NCI-H1930 (cell line): Measurements from ENCODE around the gene NCS1.

Experiments
- DNase-seq, 2 experiments: peaks; one replicate each; lab custom pipeline; 2025; lab: John Stamatoyannopoulos, UW

NCS1 gene

GRCh38 chr9:130213911-130214761, 41.9 kb downstream of the NCS1 start:
- no peak for DNase-seq

- no peak for DNase-seq
Measured at GRCh38 chr9:130214776-130215340, 42.7 kb downstream of the NCS1 start.

- no peak for DNase-seq
Measured at GRCh38 chr9:130215341-130216119, 43.3 kb downstream of the NCS1 start.

DNA sequence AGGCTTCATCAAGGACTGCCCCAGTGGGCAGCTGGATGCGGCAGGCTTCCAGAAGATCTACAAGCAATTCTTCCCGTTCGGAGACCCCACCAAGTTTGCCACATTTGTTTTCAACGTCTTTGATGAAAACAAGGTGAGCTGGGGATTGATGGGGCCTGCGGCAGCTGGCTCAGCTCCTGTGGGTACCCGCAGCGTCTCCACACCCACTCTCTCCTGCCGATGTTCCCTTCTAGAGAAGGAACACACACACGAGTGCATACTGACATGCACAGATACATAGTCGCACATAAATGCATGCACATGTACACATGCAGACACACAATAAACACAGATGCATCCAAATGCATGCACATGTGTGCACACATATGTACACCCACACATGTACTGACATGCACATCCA, 45.6 kb downstream of the NCS1 start:
- no peak for DNase-seq

DNA sequence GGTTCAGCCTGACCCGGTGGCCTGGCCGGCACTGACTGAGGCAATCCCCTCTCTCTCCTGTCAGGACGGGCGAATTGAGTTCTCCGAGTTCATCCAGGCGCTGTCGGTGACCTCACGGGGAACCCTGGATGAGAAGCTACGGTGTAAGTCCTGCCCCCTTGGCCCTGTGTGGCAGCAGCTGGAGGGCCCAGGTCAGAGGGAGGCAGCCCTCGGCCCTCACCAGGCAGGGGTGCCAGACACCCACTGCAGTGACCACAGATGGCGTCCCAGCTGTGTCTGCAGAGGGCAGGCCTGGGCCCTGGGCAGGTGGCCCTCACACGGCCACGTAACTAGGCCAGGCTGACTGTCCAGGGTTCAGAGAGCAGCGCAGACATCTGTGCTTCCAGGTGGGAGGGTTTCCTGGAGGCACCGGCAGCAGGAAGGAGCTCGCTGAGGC, 47.5 kb downstream of the NCS1 start:
- no peak for DNase-seq

DNA sequence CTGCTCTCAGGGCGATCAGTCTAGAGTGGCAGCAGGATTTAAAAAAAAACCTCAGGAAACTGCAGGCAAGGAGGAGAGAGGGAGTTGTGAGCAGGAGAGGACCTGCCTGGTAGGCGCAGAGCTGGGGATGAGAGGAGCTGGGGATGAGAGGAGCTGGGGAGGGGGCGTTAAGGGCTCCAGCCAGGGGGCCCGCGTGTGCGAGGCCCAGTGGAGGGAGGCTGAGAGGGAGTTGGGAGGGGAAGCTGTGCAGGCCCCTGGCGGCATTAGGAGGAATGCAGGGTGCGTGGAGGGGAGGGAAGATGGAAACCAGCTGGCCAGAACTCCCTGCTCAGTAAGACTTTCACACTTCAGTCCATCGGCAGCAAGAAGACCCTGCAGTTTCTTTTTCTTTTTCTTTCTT, 48.1 kb downstream of the NCS1 start:
- no peak for DNase-seq

- no peak for DNase-seq
Measured at GRCh38 chr9:130222833-130223232, 50.6 kb downstream of the NCS1 start.

GRCh38 chr9:130225071-130225470, 52.9 kb downstream of the NCS1 start:
- DNase-seq: no peak

DNA sequence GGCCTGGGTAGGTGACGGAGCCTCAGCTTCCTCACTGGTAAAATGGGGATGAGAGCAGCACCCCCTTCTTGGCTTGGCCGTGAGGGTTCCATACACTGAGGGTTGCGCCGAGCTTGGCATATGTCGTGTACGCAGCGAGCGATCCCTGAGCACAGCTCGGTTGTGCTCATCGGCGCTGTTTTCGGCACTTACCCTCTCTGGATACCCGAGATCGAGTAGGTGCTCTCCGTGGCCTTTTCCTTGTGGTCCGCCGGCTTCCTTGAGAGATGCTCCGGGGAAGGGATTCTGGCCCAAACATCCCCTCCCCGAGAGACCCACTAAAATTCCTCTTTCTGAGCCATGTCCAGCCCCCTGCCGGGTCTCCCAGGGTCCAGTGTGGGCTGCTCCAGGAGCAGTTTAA, 53.4 kb downstream of the NCS1 start:
- no peak for DNase-seq

DNA sequence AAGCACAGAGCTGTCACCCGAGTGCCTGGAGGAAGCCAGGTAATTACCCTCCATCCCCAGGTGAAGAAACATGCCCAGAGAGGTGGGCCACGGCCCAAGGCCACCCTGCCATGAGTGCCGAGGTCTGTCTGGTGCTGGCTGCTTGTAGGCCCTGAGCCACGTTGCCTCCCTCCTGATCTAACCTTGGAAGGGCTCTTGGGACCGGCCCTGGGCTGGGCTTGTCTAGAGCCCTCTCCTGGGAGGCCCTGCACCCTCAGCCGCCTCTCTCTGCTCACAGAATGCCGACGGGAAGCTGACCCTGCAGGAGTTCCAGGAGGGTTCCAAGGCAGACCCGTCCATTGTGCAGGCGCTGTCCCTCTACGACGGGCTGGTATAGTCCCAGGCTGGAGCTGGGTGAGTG, 53.9 kb downstream of the NCS1 start:
- no peak for DNase-seq

GRCh38 chr9:130227833-130228232, 55.6 kb downstream of the NCS1 start:
- no peak for DNase-seq

DNA sequence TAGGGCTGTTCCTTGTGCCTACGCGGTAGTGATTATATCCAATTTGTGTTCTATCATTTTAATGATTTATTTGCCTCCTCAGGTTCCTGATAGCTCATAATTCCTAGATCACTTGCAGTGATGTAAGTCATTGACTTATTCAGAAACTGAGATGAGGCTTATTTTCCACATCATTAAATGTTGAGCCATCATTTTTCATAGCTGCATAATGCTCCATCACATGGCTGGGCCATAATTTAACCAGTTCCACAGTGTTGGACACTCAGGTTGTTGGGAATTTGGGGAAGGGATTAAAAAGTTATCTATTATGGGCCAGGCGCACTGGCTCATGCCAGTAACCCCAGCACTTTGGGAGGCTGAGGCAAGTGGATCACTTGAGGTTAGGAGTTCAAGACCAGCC, 57.6 kb downstream of the NCS1 start:
- no peak for DNase-seq

DNA sequence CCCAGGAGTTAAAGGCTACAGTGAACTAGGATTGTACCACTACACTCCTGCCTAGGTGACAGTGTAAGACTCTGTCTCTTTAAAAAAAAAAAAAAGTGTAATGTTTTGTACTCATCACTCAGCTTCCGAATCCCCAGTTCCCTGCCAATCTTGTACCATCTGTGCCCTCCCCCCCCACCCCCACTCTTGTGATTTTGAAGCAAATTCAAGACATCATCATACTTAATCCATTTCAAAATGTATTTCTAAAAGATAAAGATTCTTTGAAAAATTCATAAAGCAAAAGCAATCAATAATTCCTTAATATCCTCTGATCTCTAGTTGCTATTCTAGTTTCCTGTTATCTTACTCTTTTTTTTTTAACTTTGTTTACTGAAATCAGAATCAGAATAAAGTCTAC, 58.4 kb downstream of the NCS1 start:
- DNase-seq: no peak

GRCh38 chr9:130232899-130233586, 60.8 kb downstream of the NCS1 start:
- no peak for DNase-seq

GRCh38 chr9:130233587-130233945, 61.4 kb downstream of the NCS1 start:
- DNase-seq: no peak

DNA sequence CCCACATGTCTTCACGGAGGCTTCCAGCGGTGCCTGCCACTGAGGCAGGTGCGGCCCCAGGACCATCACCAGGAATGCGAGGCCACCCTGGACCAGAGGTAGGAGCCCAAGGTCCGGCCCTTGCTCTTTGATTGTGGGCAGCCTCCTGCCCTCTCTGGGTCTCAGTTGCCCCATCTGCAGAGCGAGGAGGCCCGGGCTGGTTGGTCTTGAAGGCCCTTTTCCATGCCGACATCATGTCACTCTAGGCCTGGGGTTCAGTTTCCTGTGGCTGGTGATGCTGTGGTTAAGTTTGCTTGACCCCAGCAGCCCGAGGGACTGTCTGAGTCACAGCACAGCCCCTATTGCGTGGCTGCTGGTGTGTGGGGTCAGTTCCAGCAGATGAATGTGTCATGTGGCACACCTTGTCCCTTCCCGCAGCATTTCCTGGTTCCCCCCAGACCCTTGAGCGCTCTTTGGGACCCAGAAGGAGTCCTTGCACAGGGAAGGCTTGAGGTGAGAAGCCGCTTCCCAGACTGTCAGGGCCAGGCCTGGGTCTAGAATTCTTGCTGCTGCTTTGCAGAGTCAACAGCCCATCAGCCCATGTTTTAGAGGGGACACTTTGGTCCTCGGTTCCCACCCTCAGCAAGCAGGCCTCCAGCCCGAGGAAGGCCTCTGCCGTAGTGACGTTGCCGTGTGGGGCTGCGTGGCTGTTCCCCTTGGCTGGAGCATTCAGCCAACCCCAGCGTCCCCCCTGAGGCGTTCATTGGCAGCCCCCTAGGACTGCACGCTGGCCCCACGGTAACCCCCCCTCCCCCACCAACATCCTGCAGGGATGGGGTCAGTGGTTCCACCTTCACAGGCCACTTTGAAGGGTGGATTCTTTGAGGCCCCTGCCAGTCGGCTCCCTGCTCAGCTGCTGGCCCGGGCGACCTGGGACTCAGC, 62.4 kb downstream of the NCS1 start:
- no peak for DNase-seq

GRCh38 chr9:130235558-130236435, 63.6 kb downstream of the NCS1 start:
- peak; percentile 23 to 60 for DNase-seq

GRCh38 chr9:130236436-130236985, 64.3 kb downstream of the NCS1 start:
- DNase-seq: no peak

- DNase-seq: no peak
Measured at GRCh38 chr9:130237076-130237475, 64.9 kb downstream of the NCS1 start.
